NCI-H82 treated with DMSO at 0.1 percent for 48 hours (cell line): ENCODE data around the gene NEK10.
"Not testable (repeated sequence)": the region's sequence is repeated elsewhere in the genome, so short reads cannot be mapped to it uniquely, and the experiment has no call there.

ENCODE experiments used
- DNase-seq: peaks from one replicate; lab custom pipeline; 2025; ENCODE audit not compliant: unreplicated experiment; lab: John Stamatoyannopoulos, UW

Gene NEK10

GRCh38 chr3:27354588-27355203 lies 14.5 kb downstream of the NEK10 start:
- DNase-seq = no peak

GRCh38 chr3:27354161-27354560 lies 15.0 kb downstream of the NEK10 start:
- DNase-seq = no peak

- DNase-seq = no peak
Observed at GRCh38 chr3:27353221-27353620, 16.0 kb downstream of the NEK10 start.

- DNase-seq = no peak
Observed at GRCh38 chr3:27352047-27352446, 17.1 kb downstream of the NEK10 start.

- DNase-seq = no peak
Observed at GRCh38 chr3:27349832-27350231, 19.4 kb downstream of the NEK10 start.

- no peak for DNase-seq
Observed at GRCh38 chr3:27345959-27346865, 23.0 kb downstream of the NEK10 start.

- DNase-seq = no peak
Observed at GRCh38 chr3:27345493-27345892, 23.7 kb downstream of the NEK10 start.

GRCh38 chr3:27345045-27345444 lies 24.1 kb downstream of the NEK10 start:
- DNase-seq = no peak

GRCh38 chr3:27344192-27344591 lies 25.0 kb downstream of the NEK10 start:
- no peak for DNase-seq

- no peak for DNase-seq
Observed at GRCh38 chr3:27342267-27342666, 26.9 kb downstream of the NEK10 start.

- DNase-seq = no peak
Observed at GRCh38 chr3:27340534-27340933, 28.6 kb downstream of the NEK10 start.

GRCh38 chr3:27335571-27335970 lies 33.6 kb downstream of the NEK10 start:
- DNase-seq = no peak

GRCh38 chr3:27333843-27334242 lies 35.3 kb downstream of the NEK10 start:
- DNase-seq = no peak

GRCh38 chr3:27328982-27329762 lies 40.0 kb downstream of the NEK10 start:
- DNase-seq = not testable (repeated sequence)

GRCh38 chr3:27326629-27327545 lies 42.3 kb downstream of the NEK10 start:
- no peak for DNase-seq

GRCh38 chr3:27326202-27326601 lies 43.0 kb downstream of the NEK10 start:
- no peak for DNase-seq

GRCh38 chr3:27325419-27325818 lies 43.8 kb downstream of the NEK10 start:
- DNase-seq = no peak

GRCh38 chr3:27324686-27325085 lies 44.5 kb downstream of the NEK10 start:
- no peak for DNase-seq

GRCh38 chr3:27323087-27323570 lies 46.1 kb downstream of the NEK10 start:
- no peak for DNase-seq

GRCh38 chr3:27322634-27323033 lies 46.5 kb downstream of the NEK10 start:
- DNase-seq = no peak
